ENCODE data around the gene VPS13C.

The VPS13C gene

DNA sequence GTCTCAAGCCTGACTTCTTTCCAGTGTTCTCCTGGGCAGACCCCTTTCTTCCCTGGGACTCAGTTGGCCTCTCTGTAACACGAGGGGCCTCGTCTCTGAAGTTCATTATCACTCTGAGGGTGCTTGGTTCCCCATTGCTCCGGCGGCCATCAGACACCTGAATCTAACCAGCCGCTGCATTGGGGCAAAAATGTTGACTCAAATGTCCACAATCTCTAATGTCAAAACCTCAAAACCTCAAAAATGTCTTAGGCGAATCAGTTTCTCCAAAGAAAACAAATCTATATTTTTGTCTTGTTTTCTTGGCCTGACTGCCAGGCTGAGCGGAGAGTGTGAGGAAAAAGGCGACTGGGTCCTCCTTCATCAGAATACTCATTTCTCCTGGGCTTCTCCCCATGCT is 220.7 kb downstream of the VPS13C start:
- Histone ChIP-seq H3K4me1 (ENCODE audit: insufficient read depth, insufficient read length) (peaks cover 10% of the 10 kb centered on the region), H3K36me3 (ENCODE audit: insufficient read depth, insufficient read length, low read length) (no peaks in the 10 kb centered on the region), H3K27me3 (ENCODE audit: insufficient read depth, insufficient read length) (peaks cover 7% of the 10 kb centered on the region), H3K9me3 (ENCODE audit: insufficient read depth, low read length) (no peaks in the 10 kb centered on the region), H3K9ac (ENCODE audit: insufficient read length, low read depth) (no peak overlapping the region), H3K4me3 (ENCODE audit: insufficient read length, low read depth) (no peak overlapping the region)
- TF ChIP-seq YY1 (IDR thresholded peaks at IDR 0.05; ENCODE audit: insufficient read depth, insufficient read length) (no peak), ZNF274 (IDR thresholded peaks at IDR 0.05; ENCODE audit: low read depth, low read length) (no peak), SUZ12 (IDR thresholded peaks at IDR 0.05; ENCODE audit: extremely low read depth, insufficient read depth, insufficient read length) (no peak)
- no peak for DNase-seq (ENCODE audit: low read depth, low spot score)

DNA sequence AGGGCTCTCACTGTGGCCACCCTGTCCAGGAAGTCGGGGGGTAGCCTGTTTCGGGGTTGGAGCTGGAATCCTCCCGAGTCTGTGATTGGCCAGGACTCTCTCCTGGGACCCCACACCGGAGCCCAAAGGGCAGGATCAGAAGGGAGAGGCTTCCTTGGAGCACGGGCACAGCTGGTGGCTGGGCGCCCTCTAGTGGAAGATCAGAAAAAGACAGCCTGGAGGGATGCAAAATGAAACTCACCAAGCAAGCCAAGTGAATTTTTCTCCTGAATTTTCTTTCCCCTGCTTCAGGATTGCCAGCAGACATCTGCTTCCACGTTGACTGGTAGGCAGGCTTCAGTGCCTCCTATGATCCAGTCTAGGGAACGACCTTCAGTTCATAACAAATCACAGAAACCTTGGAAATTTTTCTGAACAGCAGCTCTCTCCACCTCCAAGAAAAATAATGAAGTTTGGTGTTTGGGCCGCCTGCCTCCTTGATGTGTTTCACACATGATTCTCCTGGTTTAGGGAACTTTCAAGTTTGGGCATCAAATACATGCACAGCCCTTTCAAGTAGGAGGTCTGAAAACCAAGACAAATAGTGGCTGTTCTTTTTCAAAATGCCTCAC is 224.6 kb downstream of the VPS13C start:
- H3K9me3 ChIP-seq (ENCODE audit: insufficient read depth, low read length): no peaks in the 10 kb centered on the region
- H3K4me3 ChIP-seq (ENCODE audit: insufficient read length, low read depth): no peak overlapping the region
- H3K4me1 ChIP-seq (ENCODE audit: insufficient read depth, insufficient read length): peaks cover 21% of the 10 kb centered on the region
- peaks cover 9% of the 10 kb centered on the region for H3K27me3 ChIP-seq (ENCODE audit: insufficient read depth, insufficient read length)
- no peaks in the 10 kb centered on the region for H3K36me3 ChIP-seq (ENCODE audit: insufficient read depth, insufficient read length, low read length)
- TF ChIP-seq ZNF274 (IDR thresholded peaks at IDR 0.05; ENCODE audit: low read depth, low read length): no peak
- TF ChIP-seq YY1 (IDR thresholded peaks at IDR 0.05; ENCODE audit: insufficient read depth, insufficient read length): no peak
- TF ChIP-seq SUZ12 (IDR thresholded peaks at IDR 0.05; ENCODE audit: extremely low read depth, insufficient read depth, insufficient read length): no peak
- DNase-seq (ENCODE audit: low read depth, low spot score): peak; percentile 47
- peak overlapping the region; percentile 27 for H3K9ac ChIP-seq (ENCODE audit: insufficient read length, low read depth)

DNA sequence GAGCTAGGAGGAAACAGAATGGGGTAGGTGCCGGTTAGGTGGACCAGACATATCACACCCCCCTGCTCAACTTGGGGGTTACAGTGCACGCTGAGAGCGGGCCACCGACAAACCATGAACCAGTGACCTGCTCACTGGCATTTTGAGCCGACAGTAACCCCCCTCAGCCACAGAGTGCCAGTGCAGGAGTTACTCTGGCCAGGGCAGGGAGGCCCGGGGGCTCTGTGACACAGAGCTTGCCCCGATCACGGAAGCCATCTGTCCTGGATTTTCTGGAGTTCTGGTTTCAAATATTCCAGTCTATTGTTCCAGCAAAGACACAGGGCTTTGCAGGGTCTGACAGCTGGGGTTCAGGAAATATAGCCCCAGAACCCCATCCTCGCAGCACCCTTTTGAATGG is 225.2 kb downstream of the VPS13C start:
- no peaks in the 10 kb centered on the region for H3K36me3 ChIP-seq (ENCODE audit: insufficient read depth, insufficient read length, low read length)
- DNase-seq (ENCODE audit: low read depth, low spot score): no peak
- TF ChIP-seq ZNF274 (IDR thresholded peaks at IDR 0.05; ENCODE audit: low read depth, low read length) (no peak), SUZ12 (IDR thresholded peaks at IDR 0.05; ENCODE audit: extremely low read depth, insufficient read depth, insufficient read length) (no peak), YY1 (IDR thresholded peaks at IDR 0.05; ENCODE audit: insufficient read depth, insufficient read length) (no peak)
- peak overlapping the region; percentile 27 for H3K9ac ChIP-seq (ENCODE audit: insufficient read length, low read depth)
- H3K9me3 ChIP-seq (ENCODE audit: insufficient read depth, low read length): no peaks in the 10 kb centered on the region
- H3K4me1 ChIP-seq (ENCODE audit: insufficient read depth, insufficient read length): peaks cover 18% of the 10 kb centered on the region
- H3K4me3 ChIP-seq (ENCODE audit: insufficient read length, low read depth): no peak overlapping the region
- H3K27me3 ChIP-seq (ENCODE audit: insufficient read depth, insufficient read length): peaks cover 9% of the 10 kb centered on the region

GRCh38 chr15:61834076-61834697 is 226.1 kb downstream of the VPS13C start:
- Histone ChIP-seq H3K4me1 (ENCODE audit: insufficient read depth, insufficient read length) (peaks cover 18% of the 10 kb centered on the region), H3K4me3 (ENCODE audit: insufficient read length, low read depth) (no peak overlapping the region), H3K36me3 (ENCODE audit: insufficient read depth, insufficient read length, low read length) (no peaks in the 10 kb centered on the region), H3K9ac (ENCODE audit: insufficient read length, low read depth) (no peak overlapping the region), H3K9me3 (ENCODE audit: insufficient read depth, low read length) (no peaks in the 10 kb centered on the region), H3K27me3 (ENCODE audit: insufficient read depth, insufficient read length) (peaks cover 9% of the 10 kb centered on the region)
- peak; percentile 81 for DNase-seq (ENCODE audit: low read depth, low spot score)
- TF ChIP-seq SUZ12 (IDR thresholded peaks at IDR 0.05; ENCODE audit: extremely low read depth, insufficient read depth, insufficient read length): no peak
- no peak for TF ChIP-seq ZNF274 (IDR thresholded peaks at IDR 0.05; ENCODE audit: low read depth, low read length)
- no peak for TF ChIP-seq YY1 (IDR thresholded peaks at IDR 0.05; ENCODE audit: insufficient read depth, insufficient read length)

GRCh38 chr15:61832223-61832622 is 228.0 kb downstream of the VPS13C start:
- no peak overlapping the region for H3K9ac ChIP-seq (ENCODE audit: insufficient read length, low read depth)
- H3K4me3 ChIP-seq (ENCODE audit: insufficient read length, low read depth): no peak overlapping the region
- no peaks in the 10 kb centered on the region for H3K9me3 ChIP-seq (ENCODE audit: insufficient read depth, low read length)
- peaks cover 18% of the 10 kb centered on the region for H3K4me1 ChIP-seq (ENCODE audit: insufficient read depth, insufficient read length)
- peaks cover 9% of the 10 kb centered on the region for H3K27me3 ChIP-seq (ENCODE audit: insufficient read depth, insufficient read length)
- H3K36me3 ChIP-seq (ENCODE audit: insufficient read depth, insufficient read length, low read length): no peaks in the 10 kb centered on the region
- no peak for DNase-seq (ENCODE audit: low read depth, low spot score)
- TF ChIP-seq ZNF274 (IDR thresholded peaks at IDR 0.05; ENCODE audit: low read depth, low read length) (no peak), SUZ12 (IDR thresholded peaks at IDR 0.05; ENCODE audit: extremely low read depth, insufficient read depth, insufficient read length) (no peak), YY1 (IDR thresholded peaks at IDR 0.05; ENCODE audit: insufficient read depth, insufficient read length) (no peak)

DNA sequence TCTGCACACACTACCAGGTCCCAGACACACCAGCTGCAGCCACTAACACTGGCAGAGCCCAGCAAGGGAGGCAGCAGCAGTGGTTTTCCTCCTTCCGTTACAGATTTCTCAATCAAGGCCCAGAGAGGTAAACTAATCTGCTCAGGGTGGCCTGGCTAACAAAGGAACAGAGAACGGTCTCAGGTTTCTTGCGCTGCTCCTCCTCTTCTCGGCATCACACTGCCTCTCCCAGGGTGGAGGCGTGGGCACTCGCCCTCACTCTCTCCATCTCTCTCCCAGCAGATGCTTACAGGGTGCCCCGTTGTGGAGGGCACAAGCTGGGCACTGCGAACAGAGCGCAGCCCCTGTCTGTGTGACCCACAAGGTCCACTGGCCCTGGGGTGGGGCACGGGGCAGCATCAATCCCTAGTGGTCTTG is 228.7 kb downstream of the VPS13C start:
- Histone ChIP-seq H3K4me3 (ENCODE audit: insufficient read length, low read depth) (no peak overlapping the region), H3K9me3 (ENCODE audit: insufficient read depth, low read length) (no peaks in the 10 kb centered on the region), H3K27me3 (ENCODE audit: insufficient read depth, insufficient read length) (peaks cover 9% of the 10 kb centered on the region), H3K36me3 (ENCODE audit: insufficient read depth, insufficient read length, low read length) (no peaks in the 10 kb centered on the region), H3K9ac (ENCODE audit: insufficient read length, low read depth) (no peak overlapping the region), H3K4me1 (ENCODE audit: insufficient read depth, insufficient read length) (peaks cover 18% of the 10 kb centered on the region)
- TF ChIP-seq ZNF274 (IDR thresholded peaks at IDR 0.05; ENCODE audit: low read depth, low read length): no peak
- no peak for TF ChIP-seq YY1 (IDR thresholded peaks at IDR 0.05; ENCODE audit: insufficient read depth, insufficient read length)
- TF ChIP-seq SUZ12 (IDR thresholded peaks at IDR 0.05; ENCODE audit: extremely low read depth, insufficient read depth, insufficient read length): no peak
- DNase-seq (ENCODE audit: low read depth, low spot score): no peak

GRCh38 chr15:61830536-61831330 is 229.5 kb downstream of the VPS13C start:
- Histone ChIP-seq H3K4me1 (ENCODE audit: insufficient read depth, insufficient read length) (peaks cover 18% of the 10 kb centered on the region), H3K36me3 (ENCODE audit: insufficient read depth, insufficient read length, low read length) (no peaks in the 10 kb centered on the region), H3K27me3 (ENCODE audit: insufficient read depth, insufficient read length) (peaks cover 9% of the 10 kb centered on the region), H3K4me3 (ENCODE audit: insufficient read length, low read depth) (no peak overlapping the region), H3K9ac (ENCODE audit: insufficient read length, low read depth) (no peak overlapping the region), H3K9me3 (ENCODE audit: insufficient read depth, low read length) (no peaks in the 10 kb centered on the region)
- DNase-seq (ENCODE audit: low read depth, low spot score): no peak
- no peak for TF ChIP-seq YY1 (IDR thresholded peaks at IDR 0.05; ENCODE audit: insufficient read depth, insufficient read length)
- no peak for TF ChIP-seq SUZ12 (IDR thresholded peaks at IDR 0.05; ENCODE audit: extremely low read depth, insufficient read depth, insufficient read length)
- no peak for TF ChIP-seq ZNF274 (IDR thresholded peaks at IDR 0.05; ENCODE audit: low read depth, low read length)

All from NT2/D1 (cell line).